ENCODE measurements around the gene IL2RA.
"Not testable (repeated sequence)": the region's sequence is repeated elsewhere in the genome, so short reads cannot be mapped to it uniquely, and the experiment has no call there.

Gene IL2RA

GRCh38 chr10:6108072-6108471, 45.9 kb upstream of the IL2RA start:
- Histone ChIP-seq H3K9me3 (replicated peaks in 1 of 2; ENCODE audit: control insufficient read depth in 2 of 2, insufficient read depth in 1 of 2, low read depth in 1 of 2, low read length in 2 of 2) (no peaks in the 10 kb centered on the region), H2BK12ac (ENCODE audit: low read length) (no peak overlapping the region), H3K27ac (replicated peaks; ENCODE audit: low read length) (no peak overlapping the region), H2BK120ac (ENCODE audit: low read depth, low read length) (no peak overlapping the region), H2BK15ac (ENCODE audit: low read length) (no peak overlapping the region), H3K18ac (ENCODE audit: low read length) (no peak overlapping the region), H3K4ac (ENCODE audit: low read length) (no peak overlapping the region), H3K4me2 (ENCODE audit: insufficient read depth, low read length, poor library complexity, severe bottlenecking) (no peak overlapping the region), H4K8ac (ENCODE audit: low read depth, low read length) (no peak overlapping the region), H2BK5ac (ENCODE audit: low read length) (no peak overlapping the region), H2AFZ (ENCODE audit: low read length) (no peak overlapping the region), H4K91ac (ENCODE audit: low read depth, low read length, poor library complexity) (no peak overlapping the region), H3K23ac (ENCODE audit: low read depth, low read length, poor library complexity) (no peak overlapping the region), H3K14ac (ENCODE audit: low read length) (no peak overlapping the region), H3K9ac (ENCODE audit: low read depth, low read length, poor library complexity) (no peak overlapping the region), H3K79me1 (ENCODE audit: low read depth, low read length) (peaks cover 3% of the 10 kb centered on the region), H3K27me3 (ENCODE audit: control insufficient read depth in 3 of 3, insufficient read depth in 3 of 3, low read depth in 1 of 3, low read length in 3 of 3) (no peaks in the 10 kb centered on the region), H2AK5ac (ENCODE audit: low read depth, low read length) (no peak overlapping the region), H3K36me3 (replicated peaks in 1 of 2; ENCODE audit: control insufficient read depth in 2 of 2, insufficient read depth in 2 of 2, low read length in 2 of 2) (peaks cover 34 to 98% of the 10 kb centered on the region in 2 donors), H3K4me1 (ENCODE audit: control insufficient read depth in 2 of 2, insufficient read depth in 1 of 2, low read depth in 1 of 2, low read length in 2 of 2) (no peaks in the 10 kb centered on the region), H3K4me3 (ENCODE audit: low read length in 2 of 2) (no peak overlapping the region)
- no peak for DNase-seq (ENCODE audit: low spot score)
- no CpG with 5 or more reads among the region's 6 CpGs for WGBS, 2 donors (ENCODE audit: extremely low coverage in 2 of 2, insufficient read length in 2 of 2, insufficient replicate concordance in 1 of 2)

GRCh38 chr10:6107616-6108015, 45.4 kb upstream of the IL2RA start:
- not testable (repeated sequence) for H2BK15ac ChIP-seq (ENCODE audit: low read length); H3K23ac ChIP-seq (ENCODE audit: low read depth, low read length, poor library complexity); H2AFZ ChIP-seq (ENCODE audit: low read length); H2BK120ac ChIP-seq (ENCODE audit: low read depth, low read length); H3K27me3 ChIP-seq (ENCODE audit: control insufficient read depth in 3 of 3, insufficient read depth in 3 of 3, low read depth in 1 of 3, low read length in 3 of 3); H3K9me3 ChIP-seq (replicated peaks in 1 of 2; ENCODE audit: control insufficient read depth in 2 of 2, insufficient read depth in 1 of 2, low read depth in 1 of 2, low read length in 2 of 2); H3K9ac ChIP-seq (ENCODE audit: low read depth, low read length, poor library complexity); H4K91ac ChIP-seq (ENCODE audit: low read depth, low read length, poor library complexity); H3K4me1 ChIP-seq (ENCODE audit: control insufficient read depth in 2 of 2, insufficient read depth in 1 of 2, low read depth in 1 of 2, low read length in 2 of 2); H3K4me3 ChIP-seq (ENCODE audit: low read length in 2 of 2); H2BK12ac ChIP-seq (ENCODE audit: low read length); H3K18ac ChIP-seq (ENCODE audit: low read length); H3K4ac ChIP-seq (ENCODE audit: low read length); H4K8ac ChIP-seq (ENCODE audit: low read depth, low read length); H3K14ac ChIP-seq (ENCODE audit: low read length); H3K79me1 ChIP-seq (ENCODE audit: low read depth, low read length); DNase-seq (ENCODE audit: low spot score); H3K27ac ChIP-seq (replicated peaks; ENCODE audit: low read length); H2AK5ac ChIP-seq (ENCODE audit: low read depth, low read length); H3K4me2 ChIP-seq (ENCODE audit: insufficient read depth, low read length, poor library complexity, severe bottlenecking); H2BK5ac ChIP-seq (ENCODE audit: low read length)
- peaks cover 33 to 98% of the 10 kb centered on the region in 2 donors for H3K36me3 ChIP-seq (replicated peaks in 1 of 2; ENCODE audit: control insufficient read depth in 2 of 2, insufficient read depth in 2 of 2, low read length in 2 of 2)
- WGBS, 2 donors (ENCODE audit: extremely low coverage in 2 of 2, insufficient read length in 2 of 2, insufficient replicate concordance in 1 of 2), result no CpG with 5 or more reads among the region's 3 CpGs

GRCh38 chr10:6103591-6103990, 41.4 kb upstream of the IL2RA start:
- Histone ChIP-seq H2BK120ac (ENCODE audit: low read depth, low read length) (no peak overlapping the region), H2BK15ac (ENCODE audit: low read length) (no peak overlapping the region), H3K79me1 (ENCODE audit: low read depth, low read length) (peaks cover 2% of the 10 kb centered on the region), H3K18ac (ENCODE audit: low read length) (no peak overlapping the region), H4K8ac (ENCODE audit: low read depth, low read length) (no peak overlapping the region), H3K23ac (ENCODE audit: low read depth, low read length, poor library complexity) (no peak overlapping the region), H3K14ac (ENCODE audit: low read length) (no peak overlapping the region), H2BK5ac (ENCODE audit: low read length) (no peak overlapping the region), H3K4me3 (ENCODE audit: low read length in 2 of 2) (no peak overlapping the region), H3K27me3 (ENCODE audit: control insufficient read depth in 3 of 3, insufficient read depth in 3 of 3, low read depth in 1 of 3, low read length in 3 of 3) (no peaks in the 10 kb centered on the region), H2AFZ (ENCODE audit: low read length) (no peak overlapping the region), H3K4ac (ENCODE audit: low read length) (no peak overlapping the region), H3K9ac (ENCODE audit: low read depth, low read length, poor library complexity) (no peak overlapping the region), H3K9me3 (replicated peaks in 1 of 2; ENCODE audit: control insufficient read depth in 2 of 2, insufficient read depth in 1 of 2, low read depth in 1 of 2, low read length in 2 of 2) (peaks cover 0 to 2% of the 10 kb centered on the region in 2 donors), H2BK12ac (ENCODE audit: low read length) (no peak overlapping the region), H3K27ac (replicated peaks; ENCODE audit: low read length) (no peak overlapping the region), H3K4me2 (ENCODE audit: insufficient read depth, low read length, poor library complexity, severe bottlenecking) (no peak overlapping the region), H3K4me1 (ENCODE audit: control insufficient read depth in 2 of 2, insufficient read depth in 1 of 2, low read depth in 1 of 2, low read length in 2 of 2) (no peaks in the 10 kb centered on the region), H2AK5ac (ENCODE audit: low read depth, low read length) (no peak overlapping the region), H4K91ac (ENCODE audit: low read depth, low read length, poor library complexity) (no peak overlapping the region), H3K36me3 (replicated peaks in 1 of 2; ENCODE audit: control insufficient read depth in 2 of 2, insufficient read depth in 2 of 2, low read length in 2 of 2) (peaks cover 20 to 99% of the 10 kb centered on the region in 2 donors)
- DNase-seq (ENCODE audit: low spot score), result no peak
- WGBS, 2 donors (ENCODE audit: extremely low coverage in 2 of 2, insufficient read length in 2 of 2, insufficient replicate concordance in 1 of 2), result no CpG with 5 or more reads among the region's 8 CpGs

- H3K27ac ChIP-seq (replicated peaks; ENCODE audit: low read length), result no peak overlapping the region
- no peak overlapping the region for H2BK5ac ChIP-seq (ENCODE audit: low read length)
- no peak overlapping the region for H3K23ac ChIP-seq (ENCODE audit: low read depth, low read length, poor library complexity)
- H3K4ac ChIP-seq (ENCODE audit: low read length), result no peak overlapping the region
- peaks cover 0 to 2% of the 10 kb centered on the region in 2 donors for H3K9me3 ChIP-seq (replicated peaks in 1 of 2; ENCODE audit: control insufficient read depth in 2 of 2, insufficient read depth in 1 of 2, low read depth in 1 of 2, low read length in 2 of 2)
- no peak overlapping the region for H3K9ac ChIP-seq (ENCODE audit: low read depth, low read length, poor library complexity)
- H3K27me3 ChIP-seq (ENCODE audit: control insufficient read depth in 3 of 3, insufficient read depth in 3 of 3, low read depth in 1 of 3, low read length in 3 of 3), result no peaks in the 10 kb centered on the region
- H4K8ac ChIP-seq (ENCODE audit: low read depth, low read length), result peak overlapping the region; percentile 82
- peaks cover 21 to 99% of the 10 kb centered on the region in 2 donors for H3K36me3 ChIP-seq (replicated peaks in 1 of 2; ENCODE audit: control insufficient read depth in 2 of 2, insufficient read depth in 2 of 2, low read length in 2 of 2)
- WGBS, 2 donors (ENCODE audit: extremely low coverage in 2 of 2, insufficient read length in 2 of 2, insufficient replicate concordance in 1 of 2), result no CpG with 5 or more reads among the region's 8 CpGs
- no peak overlapping the region for H3K14ac ChIP-seq (ENCODE audit: low read length)
- no peak overlapping the region for H4K91ac ChIP-seq (ENCODE audit: low read depth, low read length, poor library complexity)
- no peak overlapping the region for H3K4me2 ChIP-seq (ENCODE audit: insufficient read depth, low read length, poor library complexity, severe bottlenecking)
- H2BK15ac ChIP-seq (ENCODE audit: low read length), result no peak overlapping the region
- H2AK5ac ChIP-seq (ENCODE audit: low read depth, low read length), result no peak overlapping the region
- H3K4me3 ChIP-seq (ENCODE audit: low read length in 2 of 2), result no peak overlapping the region
- no peaks in the 10 kb centered on the region for H3K4me1 ChIP-seq (ENCODE audit: control insufficient read depth in 2 of 2, insufficient read depth in 1 of 2, low read depth in 1 of 2, low read length in 2 of 2)
- H2AFZ ChIP-seq (ENCODE audit: low read length), result no peak overlapping the region
- H2BK120ac ChIP-seq (ENCODE audit: low read depth, low read length), result no peak overlapping the region
- DNase-seq (ENCODE audit: low spot score), result no peak
- H2BK12ac ChIP-seq (ENCODE audit: low read length), result no peak overlapping the region
- peaks cover 2% of the 10 kb centered on the region for H3K79me1 ChIP-seq (ENCODE audit: low read depth, low read length)
- no peak overlapping the region for H3K18ac ChIP-seq (ENCODE audit: low read length)
These were observed 40.0 kb upstream of the IL2RA start for GRCh38 chr10:6102128-6102527.
